Measurements from ENCODE around the gene FOXP1.
"Not testable (repeated sequence)": the region's sequence is repeated elsewhere in the genome, so short reads cannot be mapped to it uniquely, and the experiment has no call there.

FOXP1 gene

GRCh38 chr3:71530903-71531530, 52.5 kb downstream of the FOXP1 start:
- DNase-seq (ENCODE audit: low spot score), result no peak

- DNase-seq (ENCODE audit: low spot score), result no peak
These were observed 54.7 kb downstream of the FOXP1 start for GRCh38 chr3:71528816-71529215.

GRCh38 chr3:71526448-71526847, 57.1 kb downstream of the FOXP1 start:
- DNase-seq (ENCODE audit: low spot score), result not testable (repeated sequence)

GRCh38 chr3:71525391-71525790, 58.1 kb downstream of the FOXP1 start:
- no peak for DNase-seq (ENCODE audit: low spot score)

GRCh38 chr3:71524672-71525071, 58.9 kb downstream of the FOXP1 start:
- DNase-seq (ENCODE audit: low spot score), result no peak

- DNase-seq (ENCODE audit: low spot score), result no peak
These were observed 59.9 kb downstream of the FOXP1 start for GRCh38 chr3:71523628-71524027.

DNA sequence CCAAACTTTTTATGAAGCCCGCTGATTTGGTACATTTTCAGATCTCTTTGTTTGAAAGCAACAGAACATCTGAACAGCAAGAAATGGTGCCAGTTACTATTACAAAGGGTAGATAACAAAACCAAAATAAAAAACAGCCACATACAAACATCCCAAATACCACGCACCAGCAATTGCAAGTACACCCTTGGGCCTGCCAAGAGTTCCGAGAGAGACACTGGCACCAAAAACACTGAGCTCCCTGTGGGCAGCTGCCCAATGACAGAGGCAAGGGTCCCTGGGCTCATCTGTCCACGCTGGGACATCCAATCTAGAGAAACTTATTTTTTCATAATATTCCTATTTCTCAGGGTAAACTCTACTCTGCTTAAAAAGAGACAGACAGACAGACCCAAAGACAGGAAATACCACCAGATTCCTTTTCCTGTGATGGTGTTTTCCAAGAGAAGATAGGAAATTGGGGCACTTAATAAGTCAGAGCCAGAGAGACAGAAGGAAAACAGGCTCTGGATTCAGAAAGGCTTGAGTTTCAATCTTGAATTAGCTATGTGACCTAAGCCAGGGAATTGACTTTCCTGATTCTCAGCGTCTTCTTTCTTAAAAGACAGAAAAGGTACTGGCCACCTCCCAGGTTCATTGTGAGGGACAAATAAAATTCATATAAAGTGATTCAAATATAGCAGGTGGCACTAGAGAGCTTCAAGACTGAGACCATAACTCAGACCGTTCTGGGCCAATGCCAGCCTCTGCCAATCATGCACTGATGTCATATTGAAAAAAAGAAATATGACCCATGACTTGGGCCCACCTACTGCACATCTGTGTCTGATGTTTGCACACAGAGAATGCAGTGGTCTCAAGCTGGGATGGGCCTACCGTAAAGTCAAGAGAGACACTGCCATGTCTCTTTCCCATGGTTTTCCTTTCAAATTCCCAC, 61.3 kb downstream of the FOXP1 start:
- DNase-seq (ENCODE audit: low spot score), result no peak

- no peak for DNase-seq (ENCODE audit: low spot score)
These were observed 62.5 kb downstream of the FOXP1 start for GRCh38 chr3:71521021-71521352.

DNA sequence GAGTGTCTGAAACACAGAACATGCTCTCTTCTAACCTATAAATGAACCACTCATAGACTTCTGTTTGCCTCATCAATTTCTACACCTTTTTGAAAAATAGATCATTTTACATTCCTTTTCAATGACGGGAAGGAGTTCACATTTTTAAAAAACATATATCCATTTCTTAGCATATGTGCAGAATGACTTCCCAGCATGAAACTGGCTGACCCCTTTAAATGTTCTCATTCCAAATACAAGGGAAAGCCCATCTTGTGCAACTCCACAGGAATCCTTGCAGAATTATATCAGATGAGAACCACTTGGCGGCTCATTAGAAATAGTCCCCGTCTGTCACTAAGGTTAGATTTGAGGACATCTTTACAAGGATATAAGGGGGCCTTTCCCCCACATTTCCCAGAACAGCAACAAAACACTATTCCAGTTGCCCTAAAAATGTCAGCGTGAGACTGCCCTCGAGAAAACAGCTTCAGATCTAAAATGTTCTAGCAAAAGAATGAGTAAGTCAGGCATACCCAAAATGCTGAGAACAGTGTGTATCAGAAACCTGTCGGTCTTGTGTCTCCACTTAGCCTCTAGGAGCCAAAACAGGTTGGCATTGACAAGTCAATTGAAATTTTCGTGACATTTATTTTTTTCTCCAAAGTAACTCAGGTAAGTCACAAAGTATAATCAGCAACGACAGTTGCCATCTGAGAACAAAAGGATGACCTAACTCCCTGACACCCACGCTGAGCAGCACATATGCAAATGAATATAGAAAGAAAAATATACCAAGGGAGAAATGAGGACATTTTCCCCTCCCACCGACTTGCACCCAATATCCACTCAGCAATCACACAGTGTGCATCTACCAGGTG, 63.1 kb downstream of the FOXP1 start:
- peak; percentile 46 for DNase-seq (ENCODE audit: low spot score)

DNA sequence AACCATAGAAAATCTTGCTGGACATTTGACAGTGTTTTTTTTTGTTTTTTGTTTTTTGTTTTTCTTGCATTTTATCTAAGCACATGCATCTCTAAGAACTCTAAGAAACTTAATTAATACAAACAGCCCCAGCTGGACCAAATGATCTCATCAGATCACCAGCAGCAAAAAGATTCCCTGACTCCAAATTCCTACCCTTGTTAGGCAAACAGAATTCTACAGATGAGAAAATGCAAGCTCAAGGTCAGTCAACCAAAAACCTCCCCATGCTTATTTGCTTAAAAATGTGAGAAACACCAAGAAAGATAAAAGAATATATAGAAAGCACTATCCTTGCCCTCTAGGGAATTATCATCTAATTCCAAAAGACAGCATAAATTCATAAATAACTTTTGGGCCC, 65.4 kb downstream of the FOXP1 start:
- no peak for DNase-seq (ENCODE audit: low spot score)

DNA sequence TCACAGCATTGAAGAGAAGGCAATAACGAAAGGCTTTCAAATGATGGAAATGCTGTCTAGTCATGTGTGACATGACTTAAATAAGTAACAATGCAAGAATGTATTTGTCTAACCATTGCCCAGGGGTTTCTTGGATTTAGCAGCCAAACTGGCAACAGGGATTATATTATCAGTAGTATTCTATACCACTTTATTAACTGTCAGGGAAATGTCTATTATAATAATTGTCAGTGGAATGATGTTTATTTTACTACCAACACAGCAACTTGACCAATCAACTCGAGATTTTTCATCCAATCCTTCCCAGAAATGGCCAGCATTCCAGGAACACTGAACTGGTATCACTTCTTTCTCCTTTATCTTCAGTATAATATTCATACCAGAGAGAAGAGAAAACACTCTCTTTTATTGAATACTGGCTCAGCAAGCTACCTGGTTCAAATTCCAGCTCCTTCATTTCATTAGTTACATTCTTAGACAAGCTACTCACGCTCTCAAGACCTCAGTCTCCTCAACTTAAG, 66.2 kb downstream of the FOXP1 start:
- DNase-seq (ENCODE audit: low spot score), result no peak

- no peak for DNase-seq (ENCODE audit: low spot score)
These were observed 67.7 kb downstream of the FOXP1 start for GRCh38 chr3:71515636-71516365.

- no peak for DNase-seq (ENCODE audit: low spot score)
These were observed 68.9 kb downstream of the FOXP1 start for GRCh38 chr3:71514621-71515020.

DNA sequence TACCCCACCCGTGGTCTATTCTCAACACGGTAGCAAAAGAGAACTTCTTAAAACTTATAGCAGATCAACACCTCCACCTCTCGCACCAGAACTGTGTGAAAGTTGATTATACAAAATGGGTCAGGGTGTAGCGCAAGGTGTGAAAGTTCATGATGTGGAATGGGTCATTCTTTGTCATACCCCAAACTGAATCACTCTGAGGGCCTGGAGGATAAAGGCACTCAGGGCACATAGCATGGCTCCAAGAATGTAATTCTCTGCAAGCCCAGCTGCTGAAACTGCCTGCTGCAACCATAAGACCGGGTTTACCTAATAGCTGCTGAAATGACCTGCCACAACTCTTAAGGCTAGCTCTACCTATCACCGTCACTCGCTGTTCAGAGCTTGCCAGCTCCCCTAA, 70.0 kb downstream of the FOXP1 start:
- DNase-seq (ENCODE audit: low spot score), result no peak

GRCh38 chr3:71513081-71513480, 70.4 kb downstream of the FOXP1 start:
- DNase-seq (ENCODE audit: low spot score), result no peak

DNA sequence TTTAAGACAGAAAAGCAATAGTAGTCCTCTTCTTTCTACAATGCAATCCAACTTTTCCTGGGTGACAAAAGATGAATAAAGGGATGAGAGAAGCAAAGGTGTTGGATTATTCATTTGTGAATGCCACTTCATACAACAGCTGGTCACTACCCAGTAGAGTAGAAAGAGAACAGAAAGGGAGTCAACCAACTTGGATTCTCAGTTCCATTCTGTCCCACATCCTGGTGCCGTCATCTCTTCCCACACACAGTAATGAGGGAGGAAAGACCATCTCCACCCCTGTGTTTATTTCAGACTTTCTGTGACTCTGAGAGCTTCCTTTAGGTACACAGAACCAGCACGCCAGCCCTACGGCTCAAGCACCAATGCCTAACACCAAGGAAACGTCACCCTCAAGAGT, 71.0 kb downstream of the FOXP1 start:
- DNase-seq (ENCODE audit: low spot score), result no peak

GRCh38 chr3:71512000-71512399, 71.5 kb downstream of the FOXP1 start:
- no peak for DNase-seq (ENCODE audit: low spot score)

GRCh38 chr3:71511446-71511845, 72.1 kb downstream of the FOXP1 start:
- no peak for DNase-seq (ENCODE audit: low spot score)

DNA sequence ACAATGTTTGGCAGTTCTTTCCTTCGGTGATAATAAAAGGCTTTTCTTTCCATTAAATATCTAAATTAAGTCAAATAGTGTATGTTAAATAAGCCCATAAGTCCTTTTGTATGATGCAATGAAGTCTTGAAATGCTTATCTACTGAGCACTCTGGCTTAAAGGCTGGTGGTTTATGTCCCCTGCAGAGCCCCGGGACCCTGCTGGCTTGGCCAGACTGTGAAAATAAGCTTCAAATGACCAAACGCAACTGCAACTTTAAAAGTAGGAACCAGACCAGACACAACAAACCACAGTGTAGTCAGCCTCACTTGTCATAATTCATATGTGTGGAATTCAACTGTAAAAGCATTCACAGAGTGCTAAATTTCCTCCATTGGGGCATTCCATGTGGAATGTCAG, 72.5 kb downstream of the FOXP1 start:
- no peak for DNase-seq (ENCODE audit: low spot score)

- DNase-seq (ENCODE audit: low spot score), result no peak
These were observed 73.0 kb downstream of the FOXP1 start for GRCh38 chr3:71510510-71510909.

DNA sequence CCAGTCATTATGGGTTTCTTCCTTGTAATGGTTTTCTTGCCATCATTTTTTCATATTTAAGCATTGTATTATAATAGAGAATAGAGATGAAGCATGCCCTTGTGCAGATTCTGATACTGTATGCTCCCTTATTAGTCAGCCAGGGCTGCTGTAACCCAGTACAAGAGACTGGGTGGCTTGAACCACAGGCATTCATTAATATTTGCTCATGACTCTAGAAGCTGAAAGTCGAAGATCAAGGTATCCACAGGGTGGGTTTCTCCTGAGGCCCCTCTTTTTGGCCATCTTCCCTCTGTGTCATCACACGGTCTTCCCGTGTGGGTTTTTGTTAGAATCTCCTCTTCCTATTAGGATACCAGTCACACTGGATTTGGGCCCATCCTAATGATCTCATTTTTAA, 74.5 kb downstream of the FOXP1 start:
- DNase-seq (ENCODE audit: low spot score), result no peak
